GM12878 (cell line): ENCODE data around the gene ASMTL. TPM values are rescaled to one million over a fixed set of nuclear protein-coding genes. Genes with fewer than 3 reads are reported as not detected.

Source experiments
- BCL11A ChIP-seq: IDR thresholded peaks from 2 replicates; pipeline ENCODE4 v1.6.1; 2011; ENCODE audit warnings: low read depth, low read length
- BRCA1 ChIP-seq: IDR thresholded peaks from 2 replicates; pipeline ENCODE4 v1.6.1; 2011; ENCODE audit warnings: low read depth, low read length, improper control_type of control experiment
- CBX3 ChIP-seq: fragments of 200-600 bp; sonication (generic); IDR thresholded peaks from 2 replicates; pipeline ENCODE4 v1.6.1; 2016; ENCODE audit warnings: low read depth, borderline replicate concordance
- CREM ChIP-seq: IDR thresholded peaks from 2 replicates; pipeline ENCODE4 v1.6.1; 2014; ENCODE audit warnings: antibody characterized with exemption, low read depth
- DPF2 ChIP-seq: fragments of 450-650 bp; IDR thresholded peaks from 2 replicates; pipeline ENCODE4 v1.6.1; 2017; ENCODE audit warnings: mild to moderate bottlenecking
- E2F4 ChIP-seq: IDR thresholded peaks from 2 replicates; pipeline ENCODE4 v1.6.1; 2012; ENCODE audit warnings: low read depth, low read length, improper control_type of control experiment
- EP300 ChIP-seq, 2 experiments: fragments of 150-350 bp in 1 of 2; IDR thresholded peaks; 2 replicates each; pipeline ENCODE4 v1.6.1; 2011 to 2012; ENCODE audit warnings: low read depth in 2 of 2, low read length in 2 of 2, borderline replicate concordance in 1 of 2, improper control_type of control experiment in 1 of 2, inconsistent platforms in 1 of 2; ENCODE audit not compliant: control insufficient read depth in 1 of 2
- HCFC1 ChIP-seq: fragments of 150-350 bp; IDR thresholded peaks from 2 replicates; pipeline ENCODE4 v1.6.1; 2014; ENCODE audit warnings: low read length
- HDAC2 ChIP-seq: fragments of 200-600 bp; sonication (generic); IDR thresholded peaks from 2 replicates; pipeline ENCODE4 v1.6.1; 2017
- HDAC6 ChIP-seq: fragments of 200-600 bp; sonication (generic); IDR thresholded peaks from one replicate; pipeline ENCODE4 v1.8.0; 2017; ENCODE audit warnings: antibody characterized with exemption; ENCODE audit not compliant: unreplicated experiment
- JUNB ChIP-seq: IDR thresholded peaks from 2 replicates; pipeline ENCODE4 v1.6.1; 2016; ENCODE audit warnings: antibody characterized with exemption, mild to moderate bottlenecking
- MEF2B ChIP-seq: fragments of 450-650 bp; IDR thresholded peaks from 2 replicates; pipeline ENCODE4 v1.6.1; 2018; ENCODE audit warnings: mild to moderate bottlenecking, moderate library complexity; ENCODE audit not compliant: partially characterized antibody, poor library complexity, severe bottlenecking
- MXI1 ChIP-seq: fragments of 150-350 bp; IDR thresholded peaks from 2 replicates; pipeline ENCODE4 v1.6.1; 2011; ENCODE audit warnings: low read depth, mild to moderate bottlenecking, inconsistent platforms, low read length, improper control_type of control experiment
- NBN ChIP-seq: fragments of 450-650 bp; IDR thresholded peaks from 2 replicates; pipeline ENCODE4 v1.6.1; 2016
- NFXL1 ChIP-seq: fragments of 450-650 bp; IDR thresholded peaks from 2 replicates; pipeline ENCODE4 v1.6.1; 2017; ENCODE audit warnings: antibody characterized with exemption, mild to moderate bottlenecking, borderline replicate concordance
- NR2C2 ChIP-seq: IDR thresholded peaks from 2 replicates; pipeline ENCODE4 v1.6.1; 2011; ENCODE audit warnings: borderline replicate concordance, low read depth; ENCODE audit not compliant: control insufficient read depth, insufficient read length
- PAX5 ChIP-seq: IDR thresholded peaks from 2 replicates; pipeline ENCODE4 v1.6.1; 2011; ENCODE audit warnings: low read depth, low read length, borderline replicate concordance
- SMAD5 ChIP-seq: IDR thresholded peaks from 2 replicates; pipeline ENCODE4 v1.6.1; 2016; ENCODE audit warnings: antibody characterized with exemption, low read depth
- SREBF1 ChIP-seq: IDR thresholded peaks from 2 replicates; pipeline ENCODE4 v1.6.1; 2012; ENCODE audit warnings: mild to moderate bottlenecking, low read length
- TAF1 ChIP-seq: IDR thresholded peaks from 2 replicates; pipeline ENCODE4 v1.6.1; 2011; ENCODE audit warnings: mild to moderate bottlenecking, low read depth, low read length, borderline replicate concordance
- TBL1XR1 ChIP-seq: IDR thresholded peaks from 2 replicates; pipeline ENCODE4 v1.6.1; 2012; ENCODE audit warnings: low read depth, low read length, improper control_type of control experiment
- USF1 ChIP-seq: IDR thresholded peaks from 2 replicates; pipeline ENCODE4 v1.6.1; 2011; ENCODE audit warnings: borderline replicate concordance, low read depth, mild to moderate bottlenecking, moderate library complexity, mixed read lengths, low read length; ENCODE audit not compliant: insufficient read depth; ENCODE audit errors: extremely low read length
- ZNF274 ChIP-seq: IDR thresholded peaks from one replicate; pipeline ENCODE4 v1.8.0; 2011; ENCODE audit not compliant: insufficient read length, insufficient read depth
- polyA plus RNA-seq, 11 experiments: library from polyadenylated mRNA; depleted of rRNA in 4 of 11; unstranded in 6 of 11; stranded (reverse) in 5 of 11; fragments of >200 nt; fragmentation: Nextera tagmentation in 4 of 11; fragmentation: Illumina TruSeq in 1 of 11; extraction: Ambion mirVana in 4 of 11; extraction: Trizol in 1 of 11; gene quantifications; 1 replicate in 1 of 11; 2 replicates in 10 of 11; pipeline versions ENCODE4 v1.2.1 to v1.2.3, GENCODE V29; 2011 to 2016; ENCODE audit warnings: inconsistent platforms in 2 of 11, missing spikeins in 2 of 11, low read depth in 1 of 11
- total RNA-seq, 4 experiments: library from RNA; depleted of rRNA in 3 of 4; stranded (reverse); fragments of >200 nt in 3 of 4; fragmentation: Illumina TruSeq in 1 of 4; extraction: Trizol in 1 of 4; gene quantifications; 2 replicates each; pipeline versions ENCODE4 v1.2.1 to v1.2.3, GENCODE V29; 2013 to 2021
- TF ChIP-seq, protein P1 (sequence below): fragments of 450-650 bp; IDR thresholded peaks from 2 replicates; pipeline ENCODE4 v1.6.1; 2017; ENCODE audit warnings: mild to moderate bottlenecking
- TF ChIP-seq, protein P2 (sequence below): fragments of 150-350 bp; IDR thresholded peaks from 2 replicates; pipeline ENCODE4 v1.6.1; 2016; ENCODE audit warnings: low read depth, low read length

ASMTL gene
- total and polyA plus RNA-seq, 10 of the 15 experiments (the other 5 are each of a cell fraction or from before 2014, with no cell fraction given) = 1.6 to 51.9 (median 32.1) TPM

DNA sequence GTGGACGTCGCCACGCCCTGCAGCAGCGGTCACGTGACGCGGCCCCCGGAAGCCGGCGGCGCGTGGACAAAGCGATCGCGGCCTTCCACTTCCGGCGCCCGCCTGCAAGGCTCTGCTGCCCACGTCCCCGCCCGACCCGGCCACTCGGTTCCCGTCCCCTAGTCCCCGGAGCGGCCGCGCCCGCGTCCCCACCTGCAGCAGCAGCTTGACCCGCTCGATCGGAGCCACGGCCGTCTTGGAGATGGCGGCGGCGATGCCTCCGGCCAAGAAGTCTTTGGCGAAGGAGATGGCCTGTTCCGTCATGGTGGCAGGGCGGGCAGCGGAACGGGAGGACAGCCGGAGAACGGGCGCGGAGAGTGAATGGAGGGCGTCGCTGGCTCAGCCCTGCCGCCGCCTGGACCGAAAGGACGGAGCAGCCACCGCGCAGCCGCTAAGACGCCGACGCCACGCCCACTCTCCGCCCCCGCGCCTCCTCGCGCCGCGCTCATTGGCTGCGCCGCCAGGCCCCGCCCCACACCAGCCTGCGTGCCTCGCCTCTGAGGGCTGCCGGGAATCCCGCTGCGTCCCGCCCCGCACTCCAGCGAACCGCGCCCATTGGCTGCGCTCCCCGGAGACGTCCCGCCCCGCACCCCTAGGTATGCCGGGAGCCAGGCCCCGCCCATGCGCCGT, 60.9 kb downstream of the ASMTL start, which contains the start of gene SLC25A6 (continued):
- TF ChIP-seq, protein P1, sequence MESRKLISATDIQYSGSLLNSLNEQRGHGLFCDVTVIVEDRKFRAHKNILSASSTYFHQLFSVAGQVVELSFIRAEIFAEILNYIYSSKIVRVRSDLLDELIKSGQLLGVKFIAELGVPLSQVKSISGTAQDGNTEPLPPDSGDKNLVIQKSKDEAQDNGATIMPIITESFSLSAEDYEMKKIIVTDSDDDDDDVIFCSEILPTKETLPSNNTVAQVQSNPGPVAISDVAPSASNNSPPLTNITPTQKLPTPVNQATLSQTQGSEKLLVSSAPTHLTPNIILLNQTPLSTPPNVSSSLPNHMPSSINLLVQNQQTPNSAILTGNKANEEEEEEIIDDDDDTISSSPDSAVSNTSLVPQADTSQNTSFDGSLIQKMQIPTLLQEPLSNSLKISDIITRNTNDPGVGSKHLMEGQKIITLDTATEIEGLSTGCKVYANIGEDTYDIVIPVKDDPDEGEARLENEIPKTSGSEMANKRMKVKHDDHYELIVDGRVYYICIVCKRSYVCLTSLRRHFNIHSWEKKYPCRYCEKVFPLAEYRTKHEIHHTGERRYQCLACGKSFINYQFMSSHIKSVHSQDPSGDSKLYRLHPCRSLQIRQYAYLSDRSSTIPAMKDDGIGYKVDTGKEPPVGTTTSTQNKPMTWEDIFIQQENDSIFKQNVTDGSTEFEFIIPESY = 0 out of 2 replicates have a peak, but pooled peaks have one; percentile 57
- TF ChIP-seq SMAD5 (peak; percentile 86; the same call in 1 of the 2 replicates), DPF2 (peak; percentile 84), TAF1 (peak; percentile 66), SREBF1 (0 out of 2 replicates have a peak, but pooled peaks have one; percentile 10), HDAC6 (peak; percentile 83), BRCA1 (no peak), EP300 (IDR thresholded peaks at IDR 0.05; ENCODE audit: borderline replicate concordance in 1 of 2, control insufficient read depth in 1 of 2, low read depth in 2 of 2, low read length in 2 of 2) (no peak), E2F4 (peak; percentile 56), JUNB (no peak), NR2C2 (no peak), HDAC2 (no peak), MXI1 (peak; percentile 92), BCL11A (no peak), NBN (no peak), NFXL1 (no peak), PAX5 (0 out of 2 replicates have a peak, but pooled peaks have one; percentile 5), ZNF274 (no peak), USF1 (peak; percentile 99), MEF2B (peak; percentile 45), HCFC1 (peak; percentile 48), CBX3 (no peak), TBL1XR1 (no peak; the same call in 1 of the 2 replicates), CREM (0 out of 2 replicates have a peak, but pooled peaks have one; percentile 17)
- TF ChIP-seq, protein P2, sequence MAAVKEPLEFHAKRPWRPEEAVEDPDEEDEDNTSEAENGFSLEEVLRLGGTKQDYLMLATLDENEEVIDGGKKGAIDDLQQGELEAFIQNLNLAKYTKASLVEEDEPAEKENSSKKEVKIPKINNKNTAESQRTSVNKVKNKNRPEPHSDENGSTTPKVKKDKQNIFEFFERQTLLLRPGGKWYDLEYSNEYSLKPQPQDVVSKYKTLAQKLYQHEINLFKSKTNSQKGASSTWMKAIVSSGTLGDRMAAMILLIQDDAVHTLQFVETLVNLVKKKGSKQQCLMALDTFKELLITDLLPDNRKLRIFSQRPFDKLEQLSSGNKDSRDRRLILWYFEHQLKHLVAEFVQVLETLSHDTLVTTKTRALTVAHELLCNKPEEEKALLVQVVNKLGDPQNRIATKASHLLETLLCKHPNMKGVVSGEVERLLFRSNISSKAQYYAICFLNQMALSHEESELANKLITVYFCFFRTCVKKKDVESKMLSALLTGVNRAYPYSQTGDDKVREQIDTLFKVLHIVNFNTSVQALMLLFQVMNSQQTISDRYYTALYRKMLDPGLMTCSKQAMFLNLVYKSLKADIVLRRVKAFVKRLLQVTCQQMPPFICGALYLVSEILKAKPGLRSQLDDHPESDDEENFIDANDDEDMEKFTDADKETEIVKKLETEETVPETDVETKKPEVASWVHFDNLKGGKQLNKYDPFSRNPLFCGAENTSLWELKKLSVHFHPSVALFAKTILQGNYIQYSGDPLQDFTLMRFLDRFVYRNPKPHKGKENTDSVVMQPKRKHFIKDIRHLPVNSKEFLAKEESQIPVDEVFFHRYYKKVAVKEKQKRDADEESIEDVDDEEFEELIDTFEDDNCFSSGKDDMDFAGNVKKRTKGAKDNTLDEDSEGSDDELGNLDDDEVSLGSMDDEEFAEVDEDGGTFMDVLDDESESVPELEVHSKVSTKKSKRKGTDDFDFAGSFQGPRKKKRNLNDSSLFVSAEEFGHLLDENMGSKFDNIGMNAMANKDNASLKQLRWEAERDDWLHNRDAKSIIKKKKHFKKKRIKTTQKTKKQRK = no peak
